GM12878 (cell line): ENCODE data around the gene RETSAT. TPM values are rescaled to one million over a fixed set of nuclear protein-coding genes. Genes with fewer than 3 reads are reported as not detected.
"Not testable (repeated sequence)": the region's sequence is repeated elsewhere in the genome, so short reads cannot be mapped to it uniquely, and the experiment has no call there.

Experiments
- ATAC-seq: fragments of 200-7000 bp; cut with Tn5 transposase; 3 replicates; pipeline ENCODE4 v1.9.1; 2020; ENCODE audit warnings: mild to moderate bottlenecking, moderate library complexity
- BruUV-seq: library from RNA; stranded (reverse); fragments of 400-500 nt; replicated peaks from 2 replicates; lab custom pipeline; 2021; lab: Mats Ljungman, UMichigan
- CTCF ChIA-PET: fragments of 300-600 bp; sonication (Branson Sonifier 250); formaldehyde crosslinking; extraction: SDS; loops from one replicate; lab custom pipeline; 2021; ENCODE audit warnings: inconsistent platforms; lab: Yijun Ruan, JAX
- POLR2A ChIA-PET: fragments of 350-600 bp; formaldehyde crosslinking; extraction: SDS; loops from one replicate; lab custom pipeline; 2021; ENCODE audit warnings: inconsistent platforms; lab: Charles Lee
- RAD21 ChIA-PET: fragments of 300-600 bp; sonication (Branson Sonifier 250); formaldehyde crosslinking; loops from one replicate; lab custom pipeline; 2023; ENCODE audit warnings: antibody characterized with exemption; ENCODE audit not compliant: unreplicated experiment; lab: Charles Lee
- SMC1A ChIA-PET: fragments of 300-600 bp; sonication (Branson Sonifier 250); formaldehyde crosslinking; loops from one replicate; lab custom pipeline; 2023; ENCODE audit not compliant: unreplicated experiment, uncharacterized antibody; lab: Charles Lee
- DNase-seq: peaks from one replicate; pipeline ENCODE4 v3.0.0-alpha.2; 2011; ENCODE audit warnings: low read depth, low spot score
- FAIRE-seq: peaks from 3 replicates; lab custom pipeline; 2011; peaks lifted over from hg19 to GRCh38; lab: Jason Lieb, UNC
- H2AFZ ChIP-seq: 2 replicates; pipeline ENCODE4 v1.6.0; 2011; ENCODE audit warnings: low read depth, low read length, control low read depth; ENCODE audit not compliant: control insufficient read depth
- H3K27ac ChIP-seq: 2 replicates; pipeline ENCODE4 v1.5.1; 2011; ENCODE audit warnings: control low read depth; ENCODE audit not compliant: control insufficient read depth, insufficient read depth
- H3K27me3 ChIP-seq, 2 experiments: replicated peaks in 1 of 2; 2 replicates each; pipeline versions ENCODE4 v1.6.0 to v1.6.1; 2011; ENCODE audit warnings: low read length in 1 of 2; ENCODE audit not compliant: control insufficient read depth in 2 of 2, insufficient read depth in 2 of 2
- H3K36me3 ChIP-seq, 2 experiments: 2 replicates each; pipeline ENCODE4 v1.5.1; 2011; ENCODE audit warnings: low read length in 1 of 2; ENCODE audit not compliant: control insufficient read depth in 2 of 2, insufficient read depth in 2 of 2
- H3K4me1 ChIP-seq: 2 replicates; pipeline ENCODE4 v1.6.1; 2011; ENCODE audit warnings: mild to moderate bottlenecking, low read length, moderate library complexity, mixed read lengths; ENCODE audit not compliant: control insufficient read depth, insufficient read depth
- H3K4me2 ChIP-seq: 2 replicates; pipeline ENCODE4 v1.6.0; 2011; ENCODE audit warnings: control low read depth; ENCODE audit not compliant: control insufficient read depth, insufficient read depth
- H3K4me3 ChIP-seq: fragments of 200-600 bp; sonication (generic); 2 replicates; pipeline ENCODE4 v1.5.1; 2016
- H3K79me2 ChIP-seq: 2 replicates; pipeline ENCODE4 v1.6.0; 2011; ENCODE audit warnings: low read length; ENCODE audit not compliant: control insufficient read depth, insufficient read depth
- H3K9ac ChIP-seq: 2 replicates; pipeline ENCODE4 v1.8.0; 2011; ENCODE audit warnings: low read length, control low read depth, mixed read lengths; ENCODE audit not compliant: control insufficient read depth, insufficient read depth
- H3K9me3 ChIP-seq: replicated peaks from 3 replicates; pipeline ENCODE4 v1.5.1; 2011; ENCODE audit warnings: mild to moderate bottlenecking, low read length; ENCODE audit not compliant: control insufficient read depth, insufficient read depth
- H4K20me1 ChIP-seq: 2 replicates; pipeline ENCODE4 v1.6.0; 2011; ENCODE audit not compliant: control insufficient read depth, insufficient read depth
- BRCA1 ChIP-seq: IDR thresholded peaks from 2 replicates; pipeline ENCODE4 v1.6.1; 2011; ENCODE audit warnings: low read depth, low read length, improper control_type of control experiment
- CEBPZ ChIP-seq: fragments of 150-350 bp; IDR thresholded peaks from 2 replicates; pipeline ENCODE4 v1.6.1; 2016; ENCODE audit warnings: low read depth, low read length
- EZH2 ChIP-seq: IDR thresholded peaks from 2 replicates; pipeline ENCODE4 v1.6.1; 2012; ENCODE audit warnings: low read depth, mild to moderate bottlenecking, control low read depth, inconsistent platforms, low read length, borderline replicate concordance; ENCODE audit not compliant: control insufficient read depth
- FOXM1 ChIP-seq: IDR thresholded peaks from 2 replicates; pipeline ENCODE4 v1.6.1; 2012; ENCODE audit warnings: low read depth, mild to moderate bottlenecking, inconsistent platforms, low read length, moderate library complexity
- LARP7 ChIP-seq: fragments of 450-650 bp; IDR thresholded peaks from 2 replicates; pipeline ENCODE4 v1.6.1; 2017; ENCODE audit warnings: mild to moderate bottlenecking
- MTA2 ChIP-seq: fragments of 450-650 bp; IDR thresholded peaks from 2 replicates; pipeline ENCODE4 v1.6.1; 2016; ENCODE audit warnings: low read depth, mild to moderate bottlenecking, moderate library complexity
- MYB ChIP-seq: fragments of 150-350 bp; IDR thresholded peaks from 2 replicates; pipeline ENCODE4 v1.6.1; 2014; ENCODE audit warnings: mild to moderate bottlenecking, low read depth, low read length, borderline replicate concordance
- NFIC ChIP-seq: IDR thresholded peaks from 2 replicates; pipeline ENCODE4 v1.6.1; 2012; ENCODE audit warnings: low read depth, mild to moderate bottlenecking, inconsistent platforms, low read length, moderate library complexity
- PKNOX1 ChIP-seq: fragments of 450-650 bp; IDR thresholded peaks from 2 replicates; pipeline ENCODE4 v1.6.1; 2016; ENCODE audit warnings: mild to moderate bottlenecking
- RFX5 ChIP-seq: IDR thresholded peaks from 2 replicates; pipeline ENCODE4 v1.6.1; 2011; ENCODE audit warnings: low read depth, low read length, improper control_type of control experiment
- RUNX3 ChIP-seq: IDR thresholded peaks from 2 replicates; pipeline ENCODE4 v1.6.1; 2012; ENCODE audit warnings: low read length, inconsistent platforms
- SMAD5 ChIP-seq: IDR thresholded peaks from 2 replicates; pipeline ENCODE4 v1.6.1; 2016; ENCODE audit warnings: antibody characterized with exemption, low read depth
- TCF12 ChIP-seq: IDR thresholded peaks from 2 replicates; pipeline ENCODE4 v1.6.1; 2011; ENCODE audit warnings: low read depth, mild to moderate bottlenecking, low read length
- ZNF24 ChIP-seq: fragments of 450-650 bp; IDR thresholded peaks from 2 replicates; pipeline ENCODE4 v1.6.1; 2017; ENCODE audit warnings: antibody characterized with exemption, mild to moderate bottlenecking
- WGBS: methylation state at CpG from one replicate; pipeline ENCODE4 v1.1.6; 2016; ENCODE audit warnings: low lambda C conversion rate; ENCODE audit not compliant: insufficient replicate concordance, insufficient coverage; ENCODE audit errors: missing lambda C conversion rate; 5-methylcytosine and 5-hydroxymethylcytosine counted together
- in situ Hi-C: fragments of 300-500 bp; cut with MboI; formaldehyde crosslinking; loops from 9 replicates; pipeline ENCODE4 v1.14.3; 2018; ENCODE audit warnings: mixed read lengths
- intact Hi-C: fragments of 100-400 bp; cut with micrococcal nuclease; formaldehyde crosslinking; loops from one replicate; pipeline ENCODE4 v1.14.2; 2022; ENCODE audit not compliant: unreplicated experiment
- polyA plus RNA-seq, 11 experiments: library from polyadenylated mRNA; depleted of rRNA in 4 of 11; unstranded in 6 of 11; stranded (reverse) in 5 of 11; fragments of >200 nt; fragmentation: Nextera tagmentation in 4 of 11; fragmentation: Illumina TruSeq in 1 of 11; extraction: Ambion mirVana in 4 of 11; extraction: Trizol in 1 of 11; gene quantifications; 1 replicate in 1 of 11; 2 replicates in 10 of 11; pipeline versions ENCODE4 v1.2.1 to v1.2.3, GENCODE V29; 2011 to 2016; ENCODE audit warnings: inconsistent platforms in 2 of 11, missing spikeins in 2 of 11, low read depth in 1 of 11
- total RNA-seq, 4 experiments: library from RNA; depleted of rRNA in 3 of 4; stranded (reverse); fragments of >200 nt in 3 of 4; fragmentation: Illumina TruSeq in 1 of 4; extraction: Trizol in 1 of 4; gene quantifications; 2 replicates each; pipeline versions ENCODE4 v1.2.1 to v1.2.3, GENCODE V29; 2013 to 2021

Gene RETSAT
- total and polyA plus RNA-seq, 10 of the 15 experiments (the other 5 are each of a cell fraction or from before 2014, with no cell fraction given) = 3.3 to 28.8 (median 22.0) TPM

- ATAC-seq (no peak), DNase-seq (no peak), FAIRE-seq (no peak)
- Histone ChIP-seq H3K9me3 (no peaks in the 10 kb centered on the region), H2AFZ (no peak overlapping the region), H3K27ac (no peak overlapping the region), H3K9ac (no peak overlapping the region), H3K4me2 (no peak overlapping the region), H3K79me2 (no peaks in the 10 kb centered on the region), H4K20me1 (no peaks in the 10 kb centered on the region), H3K27me3 (no peaks in the 10 kb centered on the region), H3K4me3 (no peak overlapping the region), H3K36me3 (no peaks in the 10 kb centered on the region; a peak in 2 of 4 replicates), H3K4me1 (no peaks in the 10 kb centered on the region)
- in situ Hi-C loops (no loop called here), intact Hi-C loops (no loop called here)
- ChIA-PET CTCF (interaction anchor here (2.0 kb wide), 1 partner anchor 12 kb away, joined by 8 read pairs; the partner anchor contains the start of genes ELMOD3 and RETSAT), SMC1A (interaction anchor here (0.7 to 1.5 kb wide), 2 partner anchors 11 to 17 kb away, joined by 3 to 8 read pairs; no protein-coding TSS in a partner anchor), POLR2A (no interaction called here), RAD21 (interaction anchor here (1.4 kb wide), 1 partner anchor 185 kb away, joined by 3 read pairs; no protein-coding TSS in a partner anchor)
- TF ChIP-seq NFIC (no peak), TCF12 (no peak), MTA2 (no peak), MYB (no peak), BRCA1 (no peak), EZH2 (no peak), RUNX3 (no peak), ZNF24 (no peak), SMAD5 (no peak), RFX5 (no peak), PKNOX1 (no peak), FOXM1 (no peak), CEBPZ (no peak), LARP7 (no peak)
- whole genome bisulfite sequencing = 59% methylated on average over 5 of the region's 5 CpGs
- no TSS peak for BruUV-seq
Measured at GRCh38 chr2:85367180-85367579, 12.9 kb upstream of the RETSAT start.

GRCh38 chr2:85362653-85363387 lies 8.5 kb upstream of the RETSAT start:
- H3K79me2 ChIP-seq, in situ Hi-C loops, BruUV-seq, H3K9me3 ChIP-seq, FAIRE-seq, DNase-seq, POLR2A ChIA-PET, H3K4me1 ChIP-seq, H3K4me2 ChIP-seq, intact Hi-C loops, H4K20me1 ChIP-seq, H3K27ac ChIP-seq, H3K9ac ChIP-seq, ATAC-seq, H3K27me3 ChIP-seq, CTCF ChIA-PET, H3K36me3 ChIP-seq, H2AFZ ChIP-seq, RAD21 ChIA-PET, H3K4me3 ChIP-seq, SMC1A ChIA-PET: not testable (repeated sequence)
- WGBS = 84% methylated on average over 5 of the region's 5 CpGs
